ENCODE measurements around the gene GTPBP2. TPM values are rescaled to one million over a fixed set of nuclear protein-coding genes. Genes with fewer than 3 reads are reported as not detected.
A peak's percentile ranks its signal among the peaks of the same experiment; 100 is the strongest.

The GTPBP2 gene
- total and polyA plus RNA-seq, 2 of the 13 experiments (the other 11 are each of a cell fraction or from before 2014, with no cell fraction given) = 26.9 to 88.2 TPM

GRCh38 chr6:43644940-43645612 is 16.0 kb upstream of the GTPBP2 start, which contains the start of gene RSPH9:
RSPH9 (plus strand) TSS chr6:43645036; CDS start chr6:43645099, 63 bp downstream.
- ChIA-PET CTCF (ENCODE audit: low intra/inter-chr PET ratio, low total read pairs) (no interaction called here), POLR2A (interaction anchor here (1.7 to 5.9 kb wide), 5 partner anchors 8 to 19 kb away, joined by 5 to 22 read pairs (median 7); partner anchors contain the start of genes GTPBP2 and MAD2L1BP)
- BruUV-seq (replicated peaks) = no TSS peak
- Histone ChIP-seq H4K20me1 (ENCODE audit: insufficient read depth, low read length) (no peaks in the 10 kb centered on the region), H3K4me1 (ENCODE audit: insufficient read depth, low read length) (no peaks in the 10 kb centered on the region), H3K27ac (ENCODE audit: extremely low read length, insufficient read depth, low read length) (no peak within 1 kb of the TSS), H3K4me2 (ENCODE audit: low read depth, low read length) (no peak within 1 kb of the TSS), H3K79me2 (ENCODE audit: insufficient read depth, low read length) (no peaks in the 10 kb centered on the region), H3K27me3 (ENCODE audit: control insufficient read depth in 1 of 2, insufficient read depth in 2 of 2, low read length in 2 of 2) (peaks cover 0 to 7% of the 10 kb centered on the region in 2 experiments; a peak in 1 of 5 replicates), H3K9ac (ENCODE audit: insufficient read depth, low read depth, low read length) (no peak within 1 kb of the TSS), H3K9me3 (ENCODE audit: low read length) (no peaks in the 10 kb centered on the region), H3K4me3 (replicated peaks in 1 of 3; ENCODE audit: insufficient read depth in 1 of 3, low read depth in 2 of 3, low read length in 3 of 3) (no peak within 1 kb of the TSS), H2AFZ (ENCODE audit: low read length) (no peak within 1 kb of the TSS), H3K36me3 (replicated peaks in 1 of 2; ENCODE audit: control insufficient read depth in 1 of 2, insufficient read depth in 2 of 2, low read length in 2 of 2) (peaks cover 9 to 19% of the 10 kb centered on the region in 2 experiments; a peak in 4 of 5 replicates)
- 91% methylated on average over 52 of the region's 52 CpGs for WGBS (ENCODE audit: low lambda C conversion rate)
- intact Hi-C loops (cut with micrococcal nuclease; ENCODE audit: unreplicated experiment) (no loop called here), in situ Hi-C loops (cut with HindIII; ENCODE audit: extremely low pct_ligation_motif_present, low pct_unique_long_range_greater_than_20kb) (no loop called here)
- DNase-seq (ENCODE audit: low spot score) (no peak), FAIRE-seq (no peak), ATAC-seq (peak; percentile 14; the same call in 1 of the 3 replicates)
- TF ChIP-seq AGO2 (optimal IDR thresholded peaks at IDR 0.05; ENCODE audit: low read depth, low read length) (peak; percentile 59), POLR2AphosphoS5 (IDR thresholded peaks at IDR 0.05; ENCODE audit: low read depth, low read length) (no peak), THAP9 (CRISPR knock-in tag; IDR thresholded peaks at IDR 0.05; ENCODE audit: borderline replicate concordance) (no peak), YEATS4 (CRISPR knock-in tag; IDR thresholded peaks at IDR 0.05; ENCODE audit: borderline replicate concordance) (no peak), MYPOP (CRISPR knock-in tag; IDR thresholded peaks at IDR 0.05) (no peak), RXRA (CRISPR knock-in tag; IDR thresholded peaks at IDR 0.05) (no peak; the same call in 1 of the 2 replicates), FOXA3 (CRISPR knock-in tag; IDR thresholded peaks at IDR 0.05) (no peak)
